ENCODE data around the gene BCAR3.

Gene BCAR3

GRCh38 chr1:93635614-93636543, 45.8 kb downstream of the BCAR3 start:
- DNase-seq: no peak

DNA sequence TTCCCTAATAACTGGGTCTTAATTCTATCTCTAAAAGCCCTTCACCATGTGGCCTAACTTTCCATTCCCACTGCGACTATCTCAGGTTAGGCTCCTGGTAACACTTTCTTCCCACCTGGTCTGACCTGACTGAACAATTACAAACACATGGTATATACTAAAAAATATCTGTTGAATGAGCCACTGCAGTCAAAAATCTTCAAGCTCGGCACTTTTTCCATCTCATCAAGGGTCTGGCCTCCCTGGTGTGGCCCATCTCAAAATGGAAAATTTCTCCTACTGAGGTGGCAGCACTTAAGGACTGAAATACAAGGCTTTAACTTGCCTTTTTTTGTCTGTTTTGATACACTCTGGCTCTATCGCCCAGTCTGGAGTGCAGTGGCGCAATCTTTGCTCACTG, 48.3 kb downstream of the BCAR3 start:
- DNase-seq: no peak

DNA sequence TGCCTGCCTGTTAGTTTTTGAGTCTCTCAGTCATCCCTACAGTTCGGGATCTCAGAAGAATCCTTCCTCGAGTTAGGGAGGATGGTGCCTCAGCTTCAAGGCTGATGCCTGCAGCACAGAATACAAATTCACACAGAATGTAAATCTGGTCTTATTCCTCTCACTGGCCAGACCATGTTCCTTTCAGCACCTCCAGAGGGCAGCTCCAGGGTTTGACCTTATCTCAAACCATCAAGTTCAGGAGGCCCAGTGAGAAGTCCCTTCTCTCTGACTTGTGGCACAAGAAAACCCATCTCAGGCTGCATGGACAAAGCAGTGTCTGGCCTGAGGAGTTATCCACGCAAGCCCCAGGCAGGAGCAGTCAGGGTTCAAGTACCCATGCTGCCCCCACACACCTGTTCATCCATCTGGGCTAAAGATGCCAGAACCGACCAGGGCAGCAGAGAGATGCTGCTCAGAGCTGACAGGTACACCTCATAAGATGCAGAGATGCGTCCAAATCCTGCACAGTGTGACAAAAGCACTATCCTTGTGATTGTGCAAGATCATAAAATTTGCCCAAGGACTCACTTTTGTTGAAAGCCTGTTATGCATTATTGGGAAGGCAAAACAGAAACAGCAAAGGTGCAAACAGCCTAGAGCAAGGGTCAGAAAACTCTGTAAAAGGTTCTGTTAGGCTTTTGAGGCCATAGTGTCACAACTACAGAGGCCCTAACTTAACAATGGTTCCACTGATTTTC, 49.8 kb downstream of the BCAR3 start:
- no peak for DNase-seq

DNA sequence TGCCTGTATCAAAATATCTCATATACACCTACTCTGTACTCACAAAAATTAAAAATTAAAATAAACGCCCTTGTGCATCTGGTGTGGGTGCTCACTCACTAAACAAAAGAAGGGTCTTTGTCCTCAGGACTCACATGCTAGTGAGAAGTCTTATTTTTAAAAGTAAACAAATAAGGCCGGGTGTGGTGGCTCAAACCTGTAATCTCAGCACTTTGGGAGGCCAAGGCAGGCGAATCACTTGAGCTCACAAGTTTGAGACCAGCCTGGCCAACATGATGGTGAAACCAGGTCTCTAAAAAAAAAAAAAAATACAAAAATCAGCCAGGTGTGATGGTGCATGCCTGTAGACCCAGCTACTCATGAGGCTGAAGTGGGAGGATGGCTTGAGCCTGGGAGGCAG, 51.5 kb downstream of the BCAR3 start:
- DNase-seq: no peak

- DNase-seq: peak in 1 of 2 experiments; percentile 48
Observed at GRCh38 chr1:93629101-93630059, 52.3 kb downstream of the BCAR3 start.

DNA sequence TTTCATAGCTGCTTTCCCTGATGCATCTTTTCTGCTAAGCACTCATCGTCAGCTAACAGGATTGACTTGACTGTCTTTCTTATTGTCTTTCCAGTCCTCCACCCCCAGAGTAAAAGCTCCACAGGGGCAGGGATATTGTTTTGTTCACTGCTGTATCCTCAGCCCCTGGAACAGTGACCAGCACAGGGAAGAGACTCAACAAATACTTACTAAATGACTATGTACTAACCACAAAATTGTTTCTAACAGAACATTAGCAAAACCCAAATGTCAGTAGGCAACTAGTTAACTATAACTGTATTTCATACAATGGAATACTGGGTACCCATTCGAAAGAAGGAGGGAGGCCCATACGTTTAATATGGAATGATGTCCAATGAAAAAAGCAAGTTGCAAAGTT, 53.0 kb downstream of the BCAR3 start:
- no peak for DNase-seq

- no peak for DNase-seq
Observed at GRCh38 chr1:93625582-93626327, 55.9 kb downstream of the BCAR3 start.

- DNase-seq: no peak
Observed at GRCh38 chr1:93623875-93624274, 57.8 kb downstream of the BCAR3 start.

DNA sequence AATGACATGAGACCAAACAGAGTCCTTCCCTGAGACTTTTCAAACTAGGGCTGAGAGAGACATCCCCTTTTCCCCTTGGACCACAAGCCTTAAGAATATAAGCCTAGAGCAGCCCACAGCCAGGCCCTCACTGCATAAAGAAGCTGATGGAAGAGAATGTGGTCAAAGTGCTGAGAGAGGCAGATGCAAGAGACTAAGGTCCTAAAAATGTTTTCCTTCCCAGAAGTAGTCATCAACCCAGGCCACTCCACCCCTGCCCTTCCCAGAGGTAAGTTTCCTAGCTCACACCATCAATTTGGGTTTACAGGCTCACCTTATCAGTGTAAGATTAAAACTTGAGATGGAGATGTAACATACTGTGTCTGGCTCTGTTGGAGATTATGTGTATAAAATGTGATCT, 58.2 kb downstream of the BCAR3 start:
- no peak for DNase-seq

DNA sequence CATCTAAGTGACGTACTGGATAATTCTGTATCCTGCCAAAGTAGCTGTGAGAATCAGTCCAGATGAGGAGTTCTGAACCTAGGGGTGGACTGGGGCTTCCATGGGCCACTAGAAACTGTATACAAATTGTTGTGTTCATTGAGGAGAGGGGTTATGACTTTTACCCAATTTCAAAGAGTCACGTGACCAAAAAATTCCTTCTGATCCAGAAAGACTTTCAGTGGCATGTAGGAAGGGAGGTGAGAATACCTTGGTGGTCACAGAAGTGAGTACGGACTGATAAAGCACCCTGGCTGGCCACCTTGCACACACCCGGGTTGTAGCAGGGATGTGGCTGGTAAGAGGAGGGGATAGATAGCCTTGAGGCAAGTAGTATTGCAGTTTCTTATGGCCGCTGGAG, 60.4 kb downstream of the BCAR3 start:
- no peak for DNase-seq

GRCh38 chr1:93620841-93621210, 60.8 kb downstream of the BCAR3 start:
- no peak for DNase-seq

GRCh38 chr1:93620172-93620840, 61.3 kb downstream of the BCAR3 start:
- no peak for DNase-seq

GRCh38 chr1:93619507-93620171, 62.0 kb downstream of the BCAR3 start:
- DNase-seq: no peak

DNA sequence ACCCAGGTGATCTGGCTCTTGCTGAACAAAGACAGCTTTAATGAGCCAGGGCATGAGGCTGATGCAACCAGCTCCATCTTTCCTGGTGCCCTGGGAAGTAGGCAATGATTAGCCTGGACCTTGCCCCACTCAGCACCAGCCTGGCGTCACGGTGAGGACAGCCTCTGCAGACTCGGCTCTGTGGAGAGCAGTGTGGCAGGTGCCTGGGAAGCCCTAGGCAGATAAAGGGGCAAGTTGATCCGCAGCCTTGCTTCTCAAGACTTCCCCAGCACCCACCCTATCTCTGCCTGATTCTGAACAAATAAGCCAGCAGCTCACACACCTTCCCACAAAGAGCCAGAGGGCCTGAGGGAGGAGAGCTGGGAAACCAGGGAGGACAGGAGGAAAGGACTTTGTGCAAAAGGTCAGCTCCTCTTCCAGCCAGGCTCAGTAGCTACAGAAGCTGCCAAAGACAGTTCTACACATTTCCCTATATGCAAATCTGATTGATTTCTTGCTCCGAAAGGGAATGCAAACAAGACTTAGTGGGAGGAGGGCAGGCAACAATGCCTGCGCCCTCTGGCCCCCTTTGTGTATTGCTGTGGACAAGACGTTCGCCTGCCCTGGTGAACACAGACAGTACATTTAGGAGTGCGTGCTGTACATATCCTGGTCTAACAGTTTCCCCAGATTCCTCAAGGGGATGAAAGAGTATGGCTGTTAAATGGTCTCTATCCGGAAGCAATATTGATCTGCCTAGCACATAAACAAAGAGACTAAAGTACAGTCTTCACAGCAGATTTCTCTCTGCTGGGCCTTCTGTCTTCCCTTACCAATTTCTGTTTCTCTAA, 63.8 kb downstream of the BCAR3 start:
- no peak for DNase-seq

- DNase-seq: no peak
Observed at GRCh38 chr1:93616996-93617669, 64.5 kb downstream of the BCAR3 start.

- no peak for DNase-seq
Observed at GRCh38 chr1:93616221-93616995, 65.2 kb downstream of the BCAR3 start.

DNA sequence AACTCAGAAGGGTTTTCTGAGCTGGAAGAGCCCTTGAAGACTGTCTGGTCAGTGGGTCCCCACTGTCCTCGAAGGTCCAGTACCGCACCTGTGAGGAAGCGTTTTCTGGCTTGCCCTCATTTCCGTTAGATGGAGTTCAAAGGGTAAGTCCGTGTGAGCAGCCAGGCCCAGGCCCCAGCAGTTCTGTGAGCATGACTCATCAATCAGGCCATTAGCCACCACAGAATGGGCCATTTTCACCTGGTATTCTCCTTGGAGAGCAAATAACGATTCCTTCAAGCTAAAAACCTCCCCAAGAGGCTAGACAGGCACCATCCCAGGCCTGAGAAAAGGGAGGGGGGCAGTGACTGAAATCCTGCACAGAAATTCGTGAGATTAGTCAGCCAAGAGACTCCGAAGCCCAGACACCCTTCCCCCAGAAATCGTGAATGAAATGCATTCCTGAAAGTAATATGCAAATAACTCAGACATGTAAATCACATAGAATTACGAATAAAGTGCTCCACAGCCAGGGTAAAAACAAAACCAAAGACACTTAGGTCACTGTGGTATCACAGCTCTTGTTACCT, 66.0 kb downstream of the BCAR3 start:
- peak; percentile 70 to 78 for DNase-seq

DNA sequence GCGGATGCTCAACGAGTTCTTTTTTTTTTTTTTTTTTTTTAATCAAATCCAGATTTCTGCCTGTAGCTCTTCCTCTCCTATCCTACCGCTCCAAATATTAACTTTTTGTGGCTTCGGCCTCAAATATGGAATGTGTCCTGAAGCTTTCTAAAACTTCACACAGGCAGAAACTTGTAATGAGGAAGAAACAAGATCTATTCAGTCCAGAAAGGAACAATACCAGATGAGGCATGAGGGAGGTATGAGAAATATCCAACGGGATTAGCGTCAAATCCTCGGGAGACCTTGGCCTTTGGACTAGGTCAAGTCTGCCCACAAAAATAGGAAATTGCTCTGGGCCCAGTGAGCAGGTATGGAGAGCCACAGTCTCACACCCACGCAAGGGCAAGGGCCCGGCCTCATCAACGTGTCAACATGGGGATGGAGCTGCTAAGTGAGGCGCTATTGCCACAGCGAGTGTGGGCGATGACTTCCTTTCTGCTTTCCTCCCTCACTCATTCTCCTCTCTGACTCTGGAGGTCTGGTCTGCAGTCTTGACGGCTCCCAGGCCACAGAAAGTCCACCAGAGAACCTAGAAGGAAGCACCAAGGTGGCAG, 66.6 kb downstream of the BCAR3 start:
- DNase-seq: peak; percentile 67 to 79
